COLO668 (cell line): ENCODE measurements around the gene STARD7.

Experiments used
- DNase-seq: peaks from one replicate; lab custom pipeline; 2025; ENCODE audit not compliant: unreplicated experiment; lab: John Stamatoyannopoulos, UW

The STARD7 gene

GRCh38 chr2:96198921-96199320, 9.7 kb downstream of the STARD7 start:
- no peak for DNase-seq

- no peak for DNase-seq
Measured at GRCh38 chr2:96197546-96198255, 10.9 kb downstream of the STARD7 start.

GRCh38 chr2:96195410-96196066, 13.1 kb downstream of the STARD7 start:
- no peak for DNase-seq

- DNase-seq, result no peak
Measured at GRCh38 chr2:96191937-96192670, 16.5 kb downstream of the STARD7 start.

- DNase-seq, result no peak
Measured at GRCh38 chr2:96188821-96189526, 19.7 kb downstream of the STARD7 start.

- no peak for DNase-seq
Measured at GRCh38 chr2:96186562-96186961, 22.1 kb downstream of the STARD7 start.

- no peak for DNase-seq
Measured at GRCh38 chr2:96185516-96185915, 23.1 kb downstream of the STARD7 start.

- DNase-seq, result no peak
Measured at GRCh38 chr2:96184989-96185388, 23.6 kb downstream of the STARD7 start.

- no peak for DNase-seq
Measured at GRCh38 chr2:96184188-96184587, 24.4 kb downstream of the STARD7 start.

- no peak for DNase-seq
Measured at GRCh38 chr2:96181529-96181928, 27.1 kb downstream of the STARD7 start.

GRCh38 chr2:96180521-96180920, 28.1 kb downstream of the STARD7 start:
- no peak for DNase-seq

GRCh38 chr2:96180002-96180401, 28.6 kb downstream of the STARD7 start:
- no peak for DNase-seq

GRCh38 chr2:96176661-96177060, 32.0 kb downstream of the STARD7 start:
- no peak for DNase-seq

GRCh38 chr2:96175951-96176350, 32.7 kb downstream of the STARD7 start:
- DNase-seq, result no peak

GRCh38 chr2:96174251-96175144, 34.1 kb downstream of the STARD7 start:
- peak; percentile 74 for DNase-seq

GRCh38 chr2:96171831-96172230, 36.8 kb downstream of the STARD7 start:
- DNase-seq, result no peak

GRCh38 chr2:96170626-96171025, 38.0 kb downstream of the STARD7 start:
- DNase-seq, result no peak

GRCh38 chr2:96169868-96170507, 38.6 kb downstream of the STARD7 start:
- DNase-seq, result no peak

GRCh38 chr2:96167407-96168013, 41.1 kb downstream of the STARD7 start:
- no peak for DNase-seq
